ENCODE results near the gene SAC3D1.
"Not testable (repeated sequence)": the region's sequence is repeated elsewhere in the genome, so short reads cannot be mapped to it uniquely, and the experiment has no call there.

SAC3D1 gene

GRCh38 chr11:65040847-65041622, at the start of gene SAC3D1:
Gene SAC3D1 (plus strand): TSS chr11:65041210. CDS start chr11:65041293, 83 bp downstream.
- peak; percentile 53 to 72 for DNase-seq (ENCODE audit: extremely low read depth in 1 of 2, low read depth in 1 of 2)

GRCh38 chr11:64994318-64994717, 46.7 kb upstream of the SAC3D1 start:
- DNase-seq (ENCODE audit: extremely low read depth in 1 of 2, low read depth in 1 of 2), result no peak

- no peak for DNase-seq (ENCODE audit: extremely low read depth in 1 of 2, low read depth in 1 of 2)
These were observed 44.7 kb upstream of the SAC3D1 start for GRCh38 chr11:64996327-64996709.

- DNase-seq (ENCODE audit: extremely low read depth in 1 of 2, low read depth in 1 of 2), result no peak
These were observed 44.2 kb upstream of the SAC3D1 start, which contains the start of gene BATF2 for GRCh38 chr11:64996710-64997380. Gene BATF2 (minus strand): TSS chr11:64996971. CDS start chr11:64996914, 57 bp downstream.

GRCh38 chr11:64998141-64998540, 42.9 kb upstream of the SAC3D1 start:
- no peak for DNase-seq (ENCODE audit: extremely low read depth in 1 of 2, low read depth in 1 of 2)

- no peak for DNase-seq (ENCODE audit: extremely low read depth in 1 of 2, low read depth in 1 of 2)
These were observed 42.1 kb upstream of the SAC3D1 start for GRCh38 chr11:64998690-64999431.

- DNase-seq (ENCODE audit: extremely low read depth in 1 of 2, low read depth in 1 of 2), result no peak
These were observed 41.5 kb upstream of the SAC3D1 start for GRCh38 chr11:64999478-64999877.

GRCh38 chr11:65002706-65003105, 38.3 kb upstream of the SAC3D1 start:
- no peak for DNase-seq (ENCODE audit: extremely low read depth in 1 of 2, low read depth in 1 of 2)

- DNase-seq (ENCODE audit: extremely low read depth in 1 of 2, low read depth in 1 of 2), result no peak
These were observed 37.7 kb upstream of the SAC3D1 start for GRCh38 chr11:65003282-65003681.

GRCh38 chr11:65003968-65004367, 37.0 kb upstream of the SAC3D1 start:
- DNase-seq (ENCODE audit: extremely low read depth in 1 of 2, low read depth in 1 of 2), result not testable (repeated sequence)

- no peak for DNase-seq (ENCODE audit: extremely low read depth in 1 of 2, low read depth in 1 of 2)
These were observed 33.0 kb upstream of the SAC3D1 start for GRCh38 chr11:65008016-65008415.

- DNase-seq (ENCODE audit: extremely low read depth in 1 of 2, low read depth in 1 of 2), result no peak
These were observed 32.1 kb upstream of the SAC3D1 start for GRCh38 chr11:65008873-65009272.

- DNase-seq (ENCODE audit: extremely low read depth in 1 of 2, low read depth in 1 of 2), result peak; percentile 72 to 79
These were observed 27.7 kb upstream of the SAC3D1 start for GRCh38 chr11:65013130-65013887.

GRCh38 chr11:65013888-65014725, 26.9 kb upstream of the SAC3D1 start, which contains the start of gene ARL2:
Gene ARL2 (plus strand): TSS chr11:65014160. CDS start chr11:65014208, 48 bp downstream.
- DNase-seq (ENCODE audit: extremely low read depth in 1 of 2, low read depth in 1 of 2), result peak; percentile 72

GRCh38 chr11:65014726-65015227, 26.2 kb upstream of the SAC3D1 start:
- no peak for DNase-seq (ENCODE audit: extremely low read depth in 1 of 2, low read depth in 1 of 2)

- DNase-seq (ENCODE audit: extremely low read depth in 1 of 2, low read depth in 1 of 2), result no peak
These were observed 24.3 kb upstream of the SAC3D1 start for GRCh38 chr11:65016705-65017104.

- DNase-seq (ENCODE audit: extremely low read depth in 1 of 2, low read depth in 1 of 2), result no peak
These were observed 23.1 kb upstream of the SAC3D1 start for GRCh38 chr11:65017937-65018336.

GRCh38 chr11:65019824-65020223, 21.2 kb upstream of the SAC3D1 start:
- no peak for DNase-seq (ENCODE audit: extremely low read depth in 1 of 2, low read depth in 1 of 2)

- DNase-seq (ENCODE audit: extremely low read depth in 1 of 2, low read depth in 1 of 2), result no peak
These were observed 20.0 kb upstream of the SAC3D1 start for GRCh38 chr11:65021003-65021402.

GRCh38 chr11:65021509-65021908, 19.5 kb upstream of the SAC3D1 start:
- no peak for DNase-seq (ENCODE audit: extremely low read depth in 1 of 2, low read depth in 1 of 2)
